ENCODE data around the gene SERPING1.
A peak's percentile ranks its signal among the peaks of the same experiment; 100 is the strongest.

Gene SERPING1

DNA sequence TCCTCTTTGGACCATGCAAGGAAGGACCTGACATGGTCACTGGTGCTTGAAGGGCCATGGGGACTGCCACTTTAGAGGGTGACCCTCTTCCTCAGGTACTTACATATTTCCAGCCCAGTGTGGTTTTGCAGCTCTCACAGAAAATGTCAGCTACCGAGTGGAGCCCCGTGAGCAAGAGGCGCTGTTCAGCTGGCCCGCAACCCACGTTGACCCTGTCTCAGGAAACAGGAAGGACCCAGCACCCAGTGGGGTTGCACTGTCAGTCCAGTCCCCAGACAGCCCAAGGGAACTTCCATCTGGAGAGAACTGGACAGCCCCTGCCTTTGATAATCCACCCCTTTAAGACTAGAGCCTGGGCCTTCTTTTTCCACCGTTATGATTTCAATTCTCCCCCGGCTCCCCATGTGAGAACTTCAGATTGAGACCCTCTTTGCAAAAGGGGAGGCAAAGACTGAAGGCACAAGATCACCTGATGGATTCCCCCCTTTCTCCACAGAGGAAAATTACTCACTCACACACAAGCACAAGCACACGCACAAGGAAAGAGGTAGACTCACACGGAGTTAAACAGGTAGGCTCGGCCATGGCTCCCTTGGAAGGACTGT lies 48.8 kb downstream of the SERPING1 start:
- H3K18ac ChIP-seq (ENCODE audit: low read length), result no peak overlapping the region
- H3K27me3 ChIP-seq (ENCODE audit: control insufficient read depth in 3 of 3, insufficient read depth in 3 of 3, low read depth in 1 of 3, low read length in 3 of 3), result no peaks in the 10 kb centered on the region
- no peak overlapping the region for H4K8ac ChIP-seq (ENCODE audit: low read depth, low read length)
- no peak for DNase-seq (ENCODE audit: low spot score)
- H3K27ac ChIP-seq (replicated peaks; ENCODE audit: low read length), result peak overlapping the region; percentile 86
- H3K9ac ChIP-seq (ENCODE audit: low read depth, low read length, poor library complexity), result peak overlapping the region; percentile 51
- H2AK5ac ChIP-seq (ENCODE audit: low read depth, low read length), result no peak overlapping the region
- peaks cover 9 to 54% of the 10 kb centered on the region in 2 donors for H3K36me3 ChIP-seq (replicated peaks in 1 of 2; ENCODE audit: control insufficient read depth in 2 of 2, insufficient read depth in 2 of 2, low read length in 2 of 2)
- no peak overlapping the region for H3K4ac ChIP-seq (ENCODE audit: low read length)
- H3K4me2 ChIP-seq (ENCODE audit: insufficient read depth, low read length, poor library complexity, severe bottlenecking), result no peak overlapping the region
- peak overlapping the region; percentile 85 for H3K23ac ChIP-seq (ENCODE audit: low read depth, low read length, poor library complexity)
- no peaks in the 10 kb centered on the region for H3K9me3 ChIP-seq (replicated peaks in 1 of 2; ENCODE audit: control insufficient read depth in 2 of 2, insufficient read depth in 1 of 2, low read depth in 1 of 2, low read length in 2 of 2)
- H3K79me1 ChIP-seq (ENCODE audit: low read depth, low read length), result peaks cover 4% of the 10 kb centered on the region
- H3K4me1 ChIP-seq (ENCODE audit: control insufficient read depth in 2 of 2, insufficient read depth in 1 of 2, low read depth in 1 of 2, low read length in 2 of 2), result peaks cover 54 to 71% of the 10 kb centered on the region in 2 donors
- H2BK15ac ChIP-seq (ENCODE audit: low read length), result no peak overlapping the region
- no peak overlapping the region for H2AFZ ChIP-seq (ENCODE audit: low read length)
- no peak overlapping the region for H3K4me3 ChIP-seq (ENCODE audit: low read length in 2 of 2)
- no peak overlapping the region for H4K91ac ChIP-seq (ENCODE audit: low read depth, low read length, poor library complexity)
- H3K14ac ChIP-seq (ENCODE audit: low read length), result no peak overlapping the region
- WGBS, 2 donors (ENCODE audit: extremely low coverage in 2 of 2, insufficient read length in 2 of 2, insufficient replicate concordance in 1 of 2), result no CpG with 5 or more reads among the region's 10 CpGs
- no peak overlapping the region for H2BK12ac ChIP-seq (ENCODE audit: low read length)
- no peak overlapping the region for H2BK5ac ChIP-seq (ENCODE audit: low read length)
- no peak overlapping the region for H2BK120ac ChIP-seq (ENCODE audit: low read depth, low read length)

DNA sequence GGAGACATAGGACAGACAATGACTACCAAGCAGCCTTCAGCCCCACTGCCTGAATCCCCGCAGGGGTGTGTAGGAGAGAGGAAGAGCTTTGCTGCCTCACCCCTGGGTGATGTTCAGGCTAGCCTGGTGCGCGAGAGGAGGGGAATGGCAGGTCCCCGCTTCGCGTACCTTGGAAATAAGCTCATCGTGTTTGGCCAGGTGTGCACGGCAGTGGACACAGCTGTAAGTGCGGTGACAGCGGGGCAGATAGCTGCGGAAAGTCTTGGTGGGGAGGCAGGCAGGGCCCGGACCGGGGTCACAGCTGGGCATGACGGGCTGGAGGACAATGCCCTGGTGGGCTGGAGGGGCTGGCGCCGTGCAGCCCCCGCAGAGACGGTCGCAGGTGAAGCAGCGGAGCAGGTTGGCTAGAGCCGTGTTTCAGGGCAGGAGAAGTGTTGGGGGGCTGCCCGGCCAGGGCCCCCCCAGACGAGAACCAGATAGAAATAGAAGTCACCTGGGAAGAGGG lies 49.4 kb downstream of the SERPING1 start:
- WGBS, 2 donors (ENCODE audit: extremely low coverage in 2 of 2, insufficient read length in 2 of 2, insufficient replicate concordance in 1 of 2), result no CpG with 5 or more reads among the region's 23 CpGs
- Histone ChIP-seq H2BK5ac (ENCODE audit: low read length) (no peak overlapping the region), H3K14ac (ENCODE audit: low read length) (peak overlapping the region; percentile 10), H3K18ac (ENCODE audit: low read length) (peak overlapping the region; percentile 81), H3K4me1 (ENCODE audit: control insufficient read depth in 2 of 2, insufficient read depth in 1 of 2, low read depth in 1 of 2, low read length in 2 of 2) (peaks cover 52 to 65% of the 10 kb centered on the region in 2 donors), H2AFZ (ENCODE audit: low read length) (no peak overlapping the region), H3K9me3 (replicated peaks in 1 of 2; ENCODE audit: control insufficient read depth in 2 of 2, insufficient read depth in 1 of 2, low read depth in 1 of 2, low read length in 2 of 2) (no peaks in the 10 kb centered on the region), H3K4me2 (ENCODE audit: insufficient read depth, low read length, poor library complexity, severe bottlenecking) (peak overlapping the region; percentile 54), H3K36me3 (replicated peaks in 1 of 2; ENCODE audit: control insufficient read depth in 2 of 2, insufficient read depth in 2 of 2, low read length in 2 of 2) (peaks cover 7 to 48% of the 10 kb centered on the region in 2 donors), H2BK12ac (ENCODE audit: low read length) (no peak overlapping the region), H2BK120ac (ENCODE audit: low read depth, low read length) (no peak overlapping the region), H2AK5ac (ENCODE audit: low read depth, low read length) (peak overlapping the region; percentile 18), H3K27me3 (ENCODE audit: control insufficient read depth in 3 of 3, insufficient read depth in 3 of 3, low read depth in 1 of 3, low read length in 3 of 3) (no peaks in the 10 kb centered on the region), H3K79me1 (ENCODE audit: low read depth, low read length) (peaks cover 2% of the 10 kb centered on the region), H2BK15ac (ENCODE audit: low read length) (no peak overlapping the region), H3K4ac (ENCODE audit: low read length) (no peak overlapping the region), H4K8ac (ENCODE audit: low read depth, low read length) (no peak overlapping the region), H4K91ac (ENCODE audit: low read depth, low read length, poor library complexity) (no peak overlapping the region), H3K4me3 (ENCODE audit: low read length in 2 of 2) (no peak overlapping the region), H3K27ac (replicated peaks; ENCODE audit: low read length) (peak overlapping the region; percentile 86), H3K23ac (ENCODE audit: low read depth, low read length, poor library complexity) (peak overlapping the region; percentile 85), H3K9ac (ENCODE audit: low read depth, low read length, poor library complexity) (peak overlapping the region; percentile 61)
- no peak for DNase-seq (ENCODE audit: low spot score)

DNA sequence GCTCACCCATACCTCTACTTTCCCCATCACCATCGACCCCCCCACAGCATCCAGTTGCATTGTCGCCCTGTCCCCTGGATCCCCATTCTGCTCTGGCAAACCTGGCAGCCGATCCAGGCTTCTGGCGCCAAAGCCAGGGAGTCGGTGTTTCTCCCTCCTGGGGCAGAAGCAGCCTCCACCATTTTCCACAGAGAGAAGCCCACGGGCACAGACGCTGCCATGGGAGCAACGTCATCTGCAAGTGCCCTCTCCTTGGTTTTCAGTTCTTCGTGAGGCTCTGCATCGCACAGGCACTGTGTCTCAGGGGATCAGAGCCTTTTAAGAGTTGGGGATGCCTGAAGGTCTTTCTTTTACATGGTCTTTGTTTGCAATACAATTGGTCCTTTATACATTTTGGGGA lies 49.9 kb downstream of the SERPING1 start:
- Histone ChIP-seq H3K9me3 (replicated peaks in 1 of 2; ENCODE audit: control insufficient read depth in 2 of 2, insufficient read depth in 1 of 2, low read depth in 1 of 2, low read length in 2 of 2) (no peaks in the 10 kb centered on the region), H3K14ac (ENCODE audit: low read length) (peak overlapping the region; percentile 43), H3K18ac (ENCODE audit: low read length) (peak overlapping the region; percentile 76), H2BK15ac (ENCODE audit: low read length) (no peak overlapping the region), H3K4me2 (ENCODE audit: insufficient read depth, low read length, poor library complexity, severe bottlenecking) (peak overlapping the region; percentile 54), H3K27ac (replicated peaks; ENCODE audit: low read length) (peak overlapping the region; percentile 86), H4K91ac (ENCODE audit: low read depth, low read length, poor library complexity) (no peak overlapping the region), H2BK5ac (ENCODE audit: low read length) (no peak overlapping the region), H3K27me3 (ENCODE audit: control insufficient read depth in 3 of 3, insufficient read depth in 3 of 3, low read depth in 1 of 3, low read length in 3 of 3) (no peaks in the 10 kb centered on the region), H4K8ac (ENCODE audit: low read depth, low read length) (peak overlapping the region; percentile 29), H3K23ac (ENCODE audit: low read depth, low read length, poor library complexity) (peak overlapping the region; percentile 85), H2AK5ac (ENCODE audit: low read depth, low read length) (peak overlapping the region; percentile 18), H3K36me3 (replicated peaks in 1 of 2; ENCODE audit: control insufficient read depth in 2 of 2, insufficient read depth in 2 of 2, low read length in 2 of 2) (peaks cover 6 to 43% of the 10 kb centered on the region in 2 donors), H3K4me1 (ENCODE audit: control insufficient read depth in 2 of 2, insufficient read depth in 1 of 2, low read depth in 1 of 2, low read length in 2 of 2) (peaks cover 51 to 64% of the 10 kb centered on the region in 2 donors), H3K4ac (ENCODE audit: low read length) (no peak overlapping the region), H3K4me3 (ENCODE audit: low read length in 2 of 2) (no peak overlapping the region), H3K9ac (ENCODE audit: low read depth, low read length, poor library complexity) (peak overlapping the region; percentile 71), H3K79me1 (ENCODE audit: low read depth, low read length) (peaks cover 2% of the 10 kb centered on the region), H2BK12ac (ENCODE audit: low read length) (no peak overlapping the region), H2BK120ac (ENCODE audit: low read depth, low read length) (no peak overlapping the region), H2AFZ (ENCODE audit: low read length) (no peak overlapping the region)
- WGBS, 2 donors (ENCODE audit: extremely low coverage in 2 of 2, insufficient read length in 2 of 2, insufficient replicate concordance in 1 of 2), result no CpG with 5 or more reads among the region's 10 CpGs
- no peak for DNase-seq (ENCODE audit: low spot score)

DNA sequence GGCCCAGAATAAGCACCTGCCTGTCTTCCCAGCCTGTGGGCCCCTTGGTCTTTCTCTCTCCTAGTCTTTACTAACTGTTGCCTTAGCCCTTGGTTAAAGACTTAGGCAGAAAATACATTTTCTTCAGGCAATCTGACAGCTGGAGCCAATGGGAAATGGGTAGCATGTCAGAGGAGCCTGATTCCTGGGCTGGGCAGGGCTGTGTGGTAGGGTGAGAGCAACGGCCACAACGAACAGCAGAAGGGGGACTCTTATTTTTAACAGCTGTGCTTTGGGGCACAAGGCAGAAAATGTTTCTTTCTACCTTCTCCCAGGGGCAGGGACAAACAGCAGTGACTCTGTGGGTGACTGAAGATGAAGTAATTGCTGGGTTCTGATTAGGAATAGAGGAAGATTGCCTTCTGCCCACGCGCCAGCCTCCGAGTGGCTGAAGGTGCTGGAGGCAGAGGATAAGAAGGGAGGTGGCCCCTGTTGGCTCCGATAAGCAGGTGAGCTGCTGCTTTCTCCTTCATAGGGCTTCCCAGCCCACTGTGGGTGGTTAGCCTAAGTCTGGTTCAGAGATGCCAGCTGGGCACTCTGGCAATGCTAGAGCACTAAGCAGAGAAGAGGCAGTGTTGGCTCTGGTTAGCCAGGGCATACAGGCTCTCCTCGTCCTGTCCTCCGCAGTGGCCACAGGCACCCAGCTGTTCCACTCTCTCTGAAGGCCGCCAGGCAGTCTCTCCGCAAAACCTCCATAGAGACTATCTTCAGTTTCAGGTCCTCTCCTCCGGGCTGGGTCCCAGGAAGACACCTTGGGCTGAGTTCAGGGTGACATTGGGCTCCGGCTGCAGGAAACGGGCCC lies 50.7 kb downstream of the SERPING1 start:
- no peak for DNase-seq (ENCODE audit: low spot score)
- Histone ChIP-seq H3K9ac (ENCODE audit: low read depth, low read length, poor library complexity) (peak overlapping the region; percentile 72), H2AFZ (ENCODE audit: low read length) (no peak overlapping the region), H3K79me1 (ENCODE audit: low read depth, low read length) (peaks cover 2% of the 10 kb centered on the region), H2AK5ac (ENCODE audit: low read depth, low read length) (no peak overlapping the region), H3K14ac (ENCODE audit: low read length) (no peak overlapping the region), H2BK120ac (ENCODE audit: low read depth, low read length) (no peak overlapping the region), H4K91ac (ENCODE audit: low read depth, low read length, poor library complexity) (no peak overlapping the region), H3K27me3 (ENCODE audit: control insufficient read depth in 3 of 3, insufficient read depth in 3 of 3, low read depth in 1 of 3, low read length in 3 of 3) (no peaks in the 10 kb centered on the region), H2BK12ac (ENCODE audit: low read length) (no peak overlapping the region), H3K4me1 (ENCODE audit: control insufficient read depth in 2 of 2, insufficient read depth in 1 of 2, low read depth in 1 of 2, low read length in 2 of 2) (peaks cover 49 to 66% of the 10 kb centered on the region in 2 donors), H3K36me3 (replicated peaks in 1 of 2; ENCODE audit: control insufficient read depth in 2 of 2, insufficient read depth in 2 of 2, low read length in 2 of 2) (peaks cover 3 to 35% of the 10 kb centered on the region in 2 donors), H3K27ac (replicated peaks; ENCODE audit: low read length) (peak overlapping the region; percentile 86), H3K4me2 (ENCODE audit: insufficient read depth, low read length, poor library complexity, severe bottlenecking) (peak overlapping the region; percentile 61), H3K23ac (ENCODE audit: low read depth, low read length, poor library complexity) (peak overlapping the region; percentile 58), H3K18ac (ENCODE audit: low read length) (peak overlapping the region; percentile 49), H3K4me3 (ENCODE audit: low read length in 2 of 2) (peak overlapping the region in 1 of 2 donors; percentile 8), H3K4ac (ENCODE audit: low read length) (no peak overlapping the region), H3K9me3 (replicated peaks in 1 of 2; ENCODE audit: control insufficient read depth in 2 of 2, insufficient read depth in 1 of 2, low read depth in 1 of 2, low read length in 2 of 2) (no peaks in the 10 kb centered on the region), H2BK5ac (ENCODE audit: low read length) (peak overlapping the region; percentile 7), H4K8ac (ENCODE audit: low read depth, low read length) (no peak overlapping the region), H2BK15ac (ENCODE audit: low read length) (no peak overlapping the region)
- no CpG with 5 or more reads among the region's 13 CpGs for WGBS, 2 donors (ENCODE audit: extremely low coverage in 2 of 2, insufficient read length in 2 of 2, insufficient replicate concordance in 1 of 2)
